Activated naive CD8-positive, alpha-beta T cell treated with anti-CD3 and anti-CD28 coated beads, Interleukin-2, amount 10 ng/mL, durations not matched to agents 7 days and 5 days (primary cell): ENCODE data around the gene AKAP8. TPM values are rescaled to one million over a fixed set of nuclear protein-coding genes. Genes with fewer than 3 reads are reported as not detected.
A peak's percentile ranks its signal among the peaks of the same experiment; 100 is the strongest.

ENCODE experiments used
- ATAC-seq: fragments of 150-1000 bp; cut with Tn5 transposase; one replicate; pipeline ENCODE4 v1.10.0; 2021; ENCODE audit warnings: low read depth, moderate library complexity
- POLR2A ChIA-PET: fragments of 350-600 bp; sonication (Branson Sonifier 250); formaldehyde crosslinking; loops from one replicate; lab custom pipeline; 2021; ENCODE audit warnings: antibody characterized with exemption; lab: Charles Lee
- DNase-seq: peaks from one replicate; pipeline ENCODE4 v3.0.0; 2021
- H3K27ac Mint-ChIP-seq: one replicate; pipeline ENCODE4 v1.8.0; 2022; ENCODE audit warnings: mild to moderate bottlenecking, mixed read lengths
- H3K27me3 Mint-ChIP-seq: one replicate; pipeline ENCODE4 v1.8.0; 2022; ENCODE audit warnings: mild to moderate bottlenecking, moderate library complexity, mixed read lengths
- H3K36me3 Mint-ChIP-seq: one replicate; pipeline ENCODE4 v1.8.0; 2021; ENCODE audit warnings: mild to moderate bottlenecking, mixed read lengths
- H3K4me1 Mint-ChIP-seq: one replicate; pipeline ENCODE4 v1.8.0; 2021; ENCODE audit warnings: mixed read lengths
- H3K4me3 Mint-ChIP-seq: one replicate; pipeline ENCODE4 v1.8.0; 2022; ENCODE audit warnings: mild to moderate bottlenecking, moderate library complexity, mixed read lengths
- H3K9me3 Mint-ChIP-seq: one replicate; pipeline ENCODE4 v1.8.0; 2021; ENCODE audit warnings: mixed read lengths
- total RNA-seq, 2 experiments: library from RNA; stranded (reverse); gene quantifications; one replicate each; pipeline ENCODE4 v1.2.3, GENCODE V29; 2021

AKAP8 gene
- 10 to 100 TPM; 57.4 to 59.1 TPM for total RNA-seq

- DNase-seq (peak; percentile 98), ATAC-seq (peak; percentile 88)
- H3K9me3 Mint-ChIP-seq = no peaks in the 10 kb centered on the region
- H3K36me3 Mint-ChIP-seq = peaks cover 6% of the 10 kb centered on the region
- H3K4me1 Mint-ChIP-seq = peaks cover 22% of the 10 kb centered on the region
- peak within 1 kb of the TSS; percentile 98 for H3K4me3 Mint-ChIP-seq
- no peaks in the 10 kb centered on the region for H3K27me3 Mint-ChIP-seq
- peak within 1 kb of the TSS; percentile 100 for H3K27ac Mint-ChIP-seq
- POLR2A ChIA-PET = interaction anchor here (0.5 to 3.7 kb wide), 23 partner anchors 8 to 1745 kb away, joined by 3 to 88 read pairs (median 5); partner anchors contain the start of genes AKAP8L, BRD4, FAM32A and RASAL3
Measured at GRCh38 chr19:15379083-15379998, at the start of gene AKAP8. Gene AKAP8, minus strand, starts transcription at chr19:15379787. Its CDS starts 56 bp downstream, at chr19:15379731.

DNA sequence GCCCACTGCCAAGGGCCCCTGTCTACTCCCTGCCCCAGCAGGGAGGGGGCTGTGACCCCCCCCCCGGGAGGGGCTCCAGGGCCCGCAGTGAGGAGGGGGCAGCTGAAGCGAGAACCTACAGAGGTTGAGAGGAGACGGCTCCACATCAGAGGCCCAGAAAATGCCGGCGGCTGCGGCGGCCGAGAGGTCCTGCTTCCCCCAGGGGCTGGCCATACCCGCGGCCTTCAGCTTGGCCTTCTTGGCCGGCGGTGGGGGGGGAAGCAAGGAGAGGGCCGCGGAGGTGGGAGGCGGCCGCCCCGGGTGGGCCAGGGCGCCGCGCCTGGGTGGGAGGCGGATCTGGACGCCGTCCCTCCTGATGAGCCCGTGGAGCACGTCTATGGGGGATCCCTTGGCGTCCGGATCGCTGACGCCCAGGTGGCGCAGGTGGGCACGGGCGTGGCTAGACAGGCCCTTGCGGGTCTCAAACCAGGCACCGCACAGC is 48.4 kb upstream of the AKAP8 start:
- peaks cover 2% of the 10 kb centered on the region for H3K9me3 Mint-ChIP-seq
- H3K4me3 Mint-ChIP-seq = no peak overlapping the region
- POLR2A ChIA-PET = interaction anchor here (0.6 to 4.0 kb wide), 2 partner anchors 8 to 22 kb away, joined by 3 to 32 read pairs; partner anchors contain the start of gene AKAP8L
- DNase-seq = no peak
- ATAC-seq = no peak
- peaks cover 20% of the 10 kb centered on the region for H3K4me1 Mint-ChIP-seq
- no peaks in the 10 kb centered on the region for H3K27me3 Mint-ChIP-seq
- no peak overlapping the region for H3K27ac Mint-ChIP-seq
- peaks cover 31% of the 10 kb centered on the region for H3K36me3 Mint-ChIP-seq

GRCh38 chr19:15427350-15427700 is 47.7 kb upstream of the AKAP8 start:
- H3K9me3 Mint-ChIP-seq = peaks cover 2% of the 10 kb centered on the region
- no peak overlapping the region for H3K27ac Mint-ChIP-seq
- H3K27me3 Mint-ChIP-seq = no peaks in the 10 kb centered on the region
- POLR2A ChIA-PET = no interaction called here
- peaks cover 20% of the 10 kb centered on the region for H3K4me1 Mint-ChIP-seq
- ATAC-seq (no peak), DNase-seq (no peak)
- H3K4me3 Mint-ChIP-seq = no peak overlapping the region
- peaks cover 37% of the 10 kb centered on the region for H3K36me3 Mint-ChIP-seq

DNA sequence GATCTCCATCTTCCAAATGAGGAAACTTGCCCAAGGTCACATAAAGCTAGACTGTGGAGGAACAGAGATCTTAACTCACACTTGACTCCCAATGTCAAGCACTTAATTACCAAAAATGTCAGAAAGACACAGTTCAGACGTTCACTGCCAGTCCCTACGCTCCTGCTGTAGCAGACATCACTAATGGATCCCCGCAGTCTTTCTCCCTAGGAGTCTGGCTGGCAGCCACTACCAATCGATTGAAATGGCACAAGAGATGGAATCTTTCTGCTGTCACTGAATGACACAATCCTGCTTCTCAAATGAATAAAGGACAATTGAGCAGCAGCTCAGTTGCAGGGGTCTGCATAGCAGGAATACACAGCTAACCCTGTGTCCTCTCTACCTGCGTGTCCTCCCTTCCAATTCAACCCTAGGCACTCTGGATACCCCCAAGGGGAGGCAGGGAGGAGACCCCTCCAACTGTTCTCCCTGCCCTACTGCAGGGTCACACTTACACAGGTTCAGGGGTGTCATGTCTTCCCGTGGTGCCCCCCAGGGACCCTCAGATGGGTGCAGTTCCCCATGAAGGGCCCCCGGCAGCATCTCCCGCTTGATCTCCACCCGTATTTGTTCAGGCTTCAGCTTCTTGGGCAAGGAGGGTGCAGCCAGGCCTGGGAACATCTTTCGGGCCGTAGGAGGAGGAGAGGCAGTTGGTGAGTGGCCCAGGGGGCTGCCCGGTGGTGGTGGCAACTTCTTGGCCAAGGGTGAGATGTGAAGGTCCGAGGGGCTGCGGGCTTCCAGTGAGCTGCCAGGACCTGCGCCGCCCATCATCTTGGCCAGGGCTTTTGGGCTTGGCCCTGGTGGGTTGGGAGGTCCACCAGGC is 47.1 kb upstream of the AKAP8 start:
- peaks cover 39% of the 10 kb centered on the region for H3K36me3 Mint-ChIP-seq
- H3K4me3 Mint-ChIP-seq = no peak overlapping the region
- no peaks in the 10 kb centered on the region for H3K27me3 Mint-ChIP-seq
- peaks cover 2% of the 10 kb centered on the region for H3K9me3 Mint-ChIP-seq
- H3K27ac Mint-ChIP-seq = no peak overlapping the region
- DNase-seq (no peak), ATAC-seq (no peak)
- POLR2A ChIA-PET = no interaction called here
- peaks cover 18% of the 10 kb centered on the region for H3K4me1 Mint-ChIP-seq

DNA sequence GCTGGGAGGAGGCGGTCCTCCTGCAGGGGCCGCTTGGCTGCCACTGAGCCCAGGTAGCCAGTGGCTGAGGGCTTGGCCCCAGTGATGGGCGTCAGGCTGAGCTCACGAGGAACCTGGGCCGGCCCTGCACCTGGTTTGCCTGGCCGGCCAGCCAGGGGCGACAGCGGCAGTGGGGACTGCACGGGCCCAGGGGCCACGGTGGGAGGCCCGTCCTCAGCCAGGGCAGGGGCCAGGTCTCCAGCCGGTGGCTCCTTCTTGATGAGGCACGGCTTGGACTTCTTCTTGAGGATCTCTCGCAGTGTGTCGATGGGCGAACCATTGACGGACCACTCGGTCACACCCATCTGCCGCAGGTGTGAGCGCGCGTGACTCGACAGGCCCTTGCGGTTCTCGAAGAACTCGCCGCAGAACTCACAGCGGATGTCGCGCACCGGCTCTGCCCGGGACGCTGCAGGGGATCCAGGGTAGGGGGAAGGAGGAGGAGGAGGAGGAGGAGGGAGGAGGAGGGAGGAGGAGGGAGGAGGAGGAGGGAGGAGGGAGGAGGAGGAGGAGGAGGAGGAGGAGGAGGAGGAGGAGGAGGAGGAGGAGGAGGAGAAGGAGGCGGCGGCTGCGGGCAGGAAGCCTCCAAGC is 45.8 kb upstream of the AKAP8 start:
- peaks cover 2% of the 10 kb centered on the region for H3K9me3 Mint-ChIP-seq
- H3K4me1 Mint-ChIP-seq = peaks cover 9% of the 10 kb centered on the region
- POLR2A ChIA-PET = no interaction called here
- no peak overlapping the region for H3K27ac Mint-ChIP-seq
- H3K4me3 Mint-ChIP-seq = no peak overlapping the region
- H3K27me3 Mint-ChIP-seq = no peaks in the 10 kb centered on the region
- ATAC-seq = no peak
- peaks cover 39% of the 10 kb centered on the region for H3K36me3 Mint-ChIP-seq
- DNase-seq = no peak

DNA sequence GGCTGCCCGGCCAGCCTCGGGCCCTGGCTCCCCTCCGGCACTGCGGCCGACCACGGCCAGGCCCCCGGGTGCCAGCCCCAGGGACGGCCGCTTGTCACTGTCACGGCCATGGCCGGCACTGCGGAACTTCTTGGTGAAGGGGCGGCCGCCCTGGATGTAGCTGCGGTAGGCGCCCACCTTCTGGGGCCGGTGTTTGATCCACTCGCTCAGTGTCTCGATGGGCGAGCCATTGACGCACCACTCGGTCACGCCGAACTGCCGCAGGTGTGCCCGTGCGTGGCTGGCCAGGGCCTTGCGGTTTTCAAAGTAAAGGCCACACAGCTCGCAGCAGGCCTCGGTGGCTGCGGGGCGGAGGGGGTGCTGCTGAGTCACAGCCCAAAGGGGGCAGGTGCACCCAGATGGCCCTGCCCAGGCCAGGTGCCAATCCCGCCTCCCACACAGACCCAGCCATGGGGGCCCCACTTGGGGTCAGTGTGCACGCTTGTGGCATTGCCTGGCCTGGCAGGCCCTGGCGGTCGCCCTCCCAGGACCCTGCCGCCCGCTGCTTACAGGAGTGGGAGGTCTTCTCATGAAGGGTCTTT is 45.2 kb upstream of the AKAP8 start:
- Mint-ChIP-seq H3K4me3 (no peak overlapping the region), H3K4me1 (peaks cover 12% of the 10 kb centered on the region), H3K27me3 (no peaks in the 10 kb centered on the region), H3K27ac (no peak overlapping the region), H3K36me3 (peaks cover 39% of the 10 kb centered on the region), H3K9me3 (peaks cover 2% of the 10 kb centered on the region)
- ATAC-seq (no peak), DNase-seq (no peak)
- POLR2A ChIA-PET = no interaction called here

DNA sequence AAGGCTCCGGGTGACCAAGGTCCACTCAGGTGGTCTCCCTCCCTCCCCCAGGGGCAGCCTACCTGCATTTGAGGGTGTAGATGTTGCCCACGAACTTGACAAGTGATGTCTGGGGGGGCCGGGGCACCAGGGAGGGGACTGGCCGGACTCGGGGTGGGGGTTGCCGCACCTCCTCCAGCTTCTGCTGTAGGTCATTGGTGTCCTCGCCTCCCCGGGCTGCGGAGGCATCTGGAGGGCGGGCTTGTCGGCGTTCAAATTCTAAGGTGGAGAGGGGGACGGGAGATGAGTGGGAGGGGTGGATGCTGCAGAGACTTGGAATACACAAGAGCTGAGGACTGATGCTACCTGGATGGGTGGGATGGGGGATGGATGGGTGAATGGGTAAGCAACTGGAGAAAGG is 44.5 kb upstream of the AKAP8 start:
- POLR2A ChIA-PET = no interaction called here
- no peaks in the 10 kb centered on the region for H3K27me3 Mint-ChIP-seq
- H3K9me3 Mint-ChIP-seq = peaks cover 2% of the 10 kb centered on the region
- no peak overlapping the region for H3K4me3 Mint-ChIP-seq
- ATAC-seq = no peak
- peaks cover 39% of the 10 kb centered on the region for H3K36me3 Mint-ChIP-seq
- H3K4me1 Mint-ChIP-seq = peaks cover 15% of the 10 kb centered on the region
- no peak for DNase-seq
- H3K27ac Mint-ChIP-seq = no peak overlapping the region

DNA sequence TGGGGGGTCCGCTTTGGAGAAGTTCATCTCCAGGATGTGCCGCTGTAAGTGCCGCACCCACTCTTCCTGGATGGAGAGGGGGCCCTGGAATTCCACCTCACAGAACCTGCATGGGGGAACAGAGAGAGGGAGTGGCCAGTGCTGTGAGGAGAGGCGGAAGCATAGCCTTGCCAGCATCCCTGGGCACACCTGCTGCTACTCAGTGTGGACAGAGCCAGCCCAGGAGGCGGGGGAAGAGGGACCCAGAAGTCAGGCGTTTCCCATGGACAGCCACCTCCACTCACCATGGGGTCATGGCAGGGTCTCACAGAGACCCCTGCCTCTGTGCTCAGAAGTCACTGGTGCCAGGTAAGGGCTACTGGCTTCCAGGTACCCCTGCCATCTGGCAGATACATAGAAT is 43.5 kb upstream of the AKAP8 start:
- H3K4me3 Mint-ChIP-seq = no peak overlapping the region
- H3K9me3 Mint-ChIP-seq = peaks cover 2% of the 10 kb centered on the region
- no peak overlapping the region for H3K27ac Mint-ChIP-seq
- no peaks in the 10 kb centered on the region for H3K27me3 Mint-ChIP-seq
- no peak for DNase-seq
- ATAC-seq = no peak
- H3K4me1 Mint-ChIP-seq = peaks cover 13% of the 10 kb centered on the region
- H3K36me3 Mint-ChIP-seq = peaks cover 41% of the 10 kb centered on the region
- POLR2A ChIA-PET = no interaction called here

GRCh38 chr19:15422296-15423075 is 42.9 kb upstream of the AKAP8 start:
- POLR2A ChIA-PET = interaction anchor here (1.6 to 4.5 kb wide), 2 partner anchors 7 to 133 kb away, joined by 5 to 32 read pairs; no protein-coding TSS in a partner anchor
- no peak for ATAC-seq
- Mint-ChIP-seq H3K36me3 (peaks cover 41% of the 10 kb centered on the region), H3K27me3 (no peaks in the 10 kb centered on the region), H3K27ac (no peak overlapping the region), H3K4me3 (no peak overlapping the region), H3K9me3 (peaks cover 2% of the 10 kb centered on the region), H3K4me1 (peaks cover 19% of the 10 kb centered on the region)
- no peak for DNase-seq

DNA sequence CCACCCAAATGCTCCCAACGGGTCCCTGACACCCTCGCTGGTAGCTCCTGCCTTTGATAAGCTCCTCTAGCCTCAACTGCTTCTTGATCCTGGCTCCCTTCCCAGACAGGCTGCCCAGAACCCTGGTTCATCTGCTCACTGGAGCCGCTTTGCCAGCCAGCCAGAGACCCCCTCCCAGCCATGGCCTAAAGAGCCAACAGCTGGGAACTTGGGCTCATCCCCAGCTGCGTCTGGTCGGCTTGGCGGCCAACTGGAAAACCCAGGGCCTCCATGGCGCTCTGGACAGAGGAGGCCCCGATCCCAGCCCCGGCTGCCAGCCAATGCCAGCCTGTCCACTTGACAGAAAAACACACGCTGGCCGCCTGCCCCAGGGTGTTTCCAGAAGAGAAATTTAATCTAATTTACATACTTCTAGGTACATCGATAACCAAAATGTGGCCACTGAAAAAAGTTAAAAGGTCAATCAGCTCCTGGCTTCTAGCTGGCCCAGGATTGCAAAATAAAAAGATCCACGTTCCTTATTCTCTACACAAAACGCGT is 42.2 kb upstream of the AKAP8 start:
- ATAC-seq (no peak), DNase-seq (no peak)
- Mint-ChIP-seq H3K27ac (no peak overlapping the region), H3K27me3 (no peaks in the 10 kb centered on the region), H3K9me3 (peaks cover 2% of the 10 kb centered on the region), H3K4me3 (no peak overlapping the region), H3K4me1 (peaks cover 24% of the 10 kb centered on the region), H3K36me3 (peaks cover 39% of the 10 kb centered on the region)
- POLR2A ChIA-PET = interaction anchor here (1.6 to 4.5 kb wide), 2 partner anchors 8 to 134 kb away, joined by 5 to 32 read pairs; no protein-coding TSS in a partner anchor

GRCh38 chr19:15421136-15421695 is 41.6 kb upstream of the AKAP8 start:
- ATAC-seq = no peak
- peaks cover 2% of the 10 kb centered on the region for H3K9me3 Mint-ChIP-seq
- DNase-seq = no peak
- H3K36me3 Mint-ChIP-seq = peaks cover 38% of the 10 kb centered on the region
- no peak overlapping the region for H3K4me3 Mint-ChIP-seq
- H3K27me3 Mint-ChIP-seq = no peaks in the 10 kb centered on the region
- H3K4me1 Mint-ChIP-seq = peaks cover 26% of the 10 kb centered on the region
- H3K27ac Mint-ChIP-seq = no peak overlapping the region
- POLR2A ChIA-PET = interaction anchor here (1.6 to 4.5 kb wide), 3 partner anchors 9 to 135 kb away, joined by 5 to 50 read pairs (median 32); no protein-coding TSS in a partner anchor
